HG02623 (cell line): Measurements from ENCODE around the gene EVL.

Experiments used
- ATAC-seq: cut with Tn5 transposase; IDR thresholded peaks from one replicate; pipeline ENCODE4 v1.9.1; 2021; ENCODE audit warnings: moderate library complexity; ENCODE audit not compliant: unreplicated experiment

Gene EVL

GRCh38 chr14:100080206-100080605 is 15.0 kb downstream of the EVL start:
- ATAC-seq: no peak

GRCh38 chr14:100081997-100082625 is 16.9 kb downstream of the EVL start:
- ATAC-seq: no peak

- no peak for ATAC-seq
Observed at GRCh38 chr14:100082723-100083122, 17.5 kb downstream of the EVL start.

GRCh38 chr14:100083706-100084105 is 18.5 kb downstream of the EVL start:
- no peak for ATAC-seq

GRCh38 chr14:100084591-100084990 is 19.4 kb downstream of the EVL start:
- ATAC-seq: no peak

GRCh38 chr14:100085462-100085861 is 20.2 kb downstream of the EVL start:
- ATAC-seq: no peak

GRCh38 chr14:100086361-100086760 is 21.1 kb downstream of the EVL start:
- ATAC-seq: no peak

- ATAC-seq: no peak
Observed at GRCh38 chr14:100088226-100088625, 23.0 kb downstream of the EVL start.

GRCh38 chr14:100091386-100091785 is 26.2 kb downstream of the EVL start:
- ATAC-seq: no peak

GRCh38 chr14:100092832-100093231 is 27.6 kb downstream of the EVL start:
- ATAC-seq: no peak

GRCh38 chr14:100093319-100093718 is 28.1 kb downstream of the EVL start:
- no peak for ATAC-seq

GRCh38 chr14:100096656-100097055 is 31.4 kb downstream of the EVL start:
- ATAC-seq: no peak

- ATAC-seq: no peak
Observed at GRCh38 chr14:100098171-100098570, 32.9 kb downstream of the EVL start.

GRCh38 chr14:100100032-100100703 is 34.9 kb downstream of the EVL start:
- no peak for ATAC-seq

- no peak for ATAC-seq
Observed at GRCh38 chr14:100102156-100102785, 37.0 kb downstream of the EVL start.

GRCh38 chr14:100103250-100104005 is 38.2 kb downstream of the EVL start:
- no peak for ATAC-seq

- ATAC-seq: no peak
Observed at GRCh38 chr14:100104006-100104352, 38.8 kb downstream of the EVL start.

- ATAC-seq: no peak
Observed at GRCh38 chr14:100104523-100105300, 39.5 kb downstream of the EVL start.

- ATAC-seq: no peak
Observed at GRCh38 chr14:100105357-100106169, 40.3 kb downstream of the EVL start.
